NCI-H345 (cell line): ENCODE data around the gene HASPIN.

Experiments
- DNase-seq: peaks from one replicate; lab custom pipeline; 2025; lab: John Stamatoyannopoulos, UW

Gene HASPIN

GRCh38 chr17:3735515-3735914 is 11.8 kb downstream of the HASPIN start:
- no peak for DNase-seq

DNA sequence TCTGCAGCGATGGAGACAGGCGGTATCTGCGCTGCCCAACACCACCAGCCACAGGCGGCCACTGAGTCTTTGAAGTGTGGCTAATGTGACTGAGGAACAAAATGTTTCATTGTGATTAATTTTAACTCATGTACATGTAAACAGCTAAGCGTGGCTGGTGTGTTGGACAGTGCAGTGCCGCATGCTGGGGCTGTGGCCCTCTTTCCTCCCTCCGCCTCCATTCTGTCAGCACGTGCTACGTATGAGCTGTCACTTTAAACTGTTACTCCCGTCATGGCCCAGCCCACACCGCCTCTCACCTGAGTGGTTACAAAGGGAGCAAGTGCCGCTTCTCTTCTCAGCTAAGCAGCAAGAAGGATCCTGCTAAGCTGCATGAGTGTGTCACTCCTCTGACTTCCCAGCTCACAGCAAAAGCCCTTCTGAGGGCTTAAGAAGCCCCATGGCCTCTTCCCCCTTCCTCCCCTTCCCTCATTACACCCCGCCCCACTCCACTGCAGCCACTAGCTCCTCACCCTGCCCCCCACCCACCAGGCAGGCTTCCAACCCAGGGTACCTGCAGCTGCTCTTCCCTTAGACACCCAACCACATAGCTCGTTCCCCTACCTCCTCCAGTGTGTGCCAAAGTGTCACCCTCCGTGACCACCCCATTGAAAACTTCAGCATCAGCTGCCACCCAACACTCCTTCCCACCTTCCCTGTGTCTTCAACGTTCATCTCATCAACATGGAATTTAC is 15.0 kb downstream of the HASPIN start:
- peak; percentile 10 for DNase-seq

DNA sequence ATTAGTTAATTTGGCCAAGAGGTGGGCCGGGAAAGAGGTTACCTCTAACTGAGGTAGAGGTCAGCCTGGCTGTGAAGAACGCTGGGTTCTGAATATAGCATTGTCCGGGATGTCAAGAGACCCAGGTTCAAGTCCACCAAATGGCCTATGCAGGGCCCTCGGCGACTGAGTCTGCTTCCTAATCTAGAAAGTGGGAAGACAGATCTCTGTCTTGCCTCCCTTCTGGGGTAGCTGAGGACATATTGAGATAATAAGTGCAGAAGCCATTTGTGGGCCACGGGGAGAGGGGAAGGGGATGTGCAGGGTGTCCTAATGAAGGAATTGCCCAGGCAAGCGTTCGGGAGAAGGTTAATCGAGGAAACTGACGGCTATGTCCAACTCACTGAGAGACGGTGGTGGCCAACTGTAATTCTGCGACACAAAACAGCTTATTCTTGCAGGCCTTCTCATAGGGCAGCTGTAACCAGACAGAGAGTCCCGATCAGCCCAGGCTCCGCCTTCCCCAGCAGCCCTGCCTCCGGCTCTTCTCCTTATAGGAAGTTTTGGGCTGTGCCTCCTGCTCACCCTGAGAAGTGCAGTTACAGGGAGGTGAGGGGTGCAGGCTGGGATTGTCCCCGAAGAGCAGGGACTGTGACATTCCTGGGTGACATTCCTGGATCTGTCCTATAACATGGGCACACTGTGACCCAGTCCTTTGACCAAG is 15.9 kb downstream of the HASPIN start:
- no peak for DNase-seq

DNA sequence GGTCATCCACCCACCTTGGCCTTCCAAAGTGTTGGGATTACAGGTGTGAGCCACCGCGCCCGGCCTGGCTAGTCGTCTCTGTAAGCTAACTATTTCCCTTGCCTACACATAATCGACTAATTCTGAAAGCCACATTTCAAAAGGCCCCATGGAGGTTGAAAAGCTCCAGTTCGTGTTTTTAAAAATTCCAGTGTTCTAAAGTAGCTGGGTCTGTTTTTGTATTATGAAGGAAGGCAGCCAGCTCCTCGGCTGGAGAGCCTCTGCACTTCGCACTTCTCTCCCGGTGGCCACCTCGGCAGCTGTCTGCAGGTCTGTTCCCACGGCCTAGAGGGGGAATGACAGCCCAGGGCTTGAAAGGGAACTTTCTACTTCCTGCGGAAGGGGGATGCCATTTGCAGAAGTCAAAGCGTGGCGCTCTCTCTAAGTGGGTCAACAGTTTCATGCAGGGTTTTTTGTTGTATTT is 16.9 kb downstream of the HASPIN start:
- no peak for DNase-seq

DNA sequence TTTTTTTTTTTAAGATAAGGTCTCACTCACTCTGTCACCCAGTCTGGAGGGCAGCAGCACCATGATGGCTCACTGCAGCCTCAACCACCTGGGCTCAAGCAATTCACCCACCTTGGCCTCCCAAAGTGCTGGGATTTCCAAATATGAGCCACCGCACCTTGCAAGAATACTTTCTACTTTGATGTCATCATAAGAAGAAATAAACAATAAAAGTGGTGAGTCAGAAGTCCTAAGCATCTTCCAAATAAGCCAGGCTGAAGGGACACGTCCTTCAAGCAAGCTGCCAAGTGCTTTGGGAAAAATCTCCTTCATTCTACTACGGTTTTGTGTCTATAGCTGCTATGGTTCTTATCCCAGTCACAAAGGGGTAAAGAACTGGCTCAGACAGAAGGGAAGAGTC is 20.3 kb downstream of the HASPIN start:
- no peak for DNase-seq

- no peak for DNase-seq
These were observed 21.4 kb downstream of the HASPIN start for GRCh38 chr17:3745071-3745470.

DNA sequence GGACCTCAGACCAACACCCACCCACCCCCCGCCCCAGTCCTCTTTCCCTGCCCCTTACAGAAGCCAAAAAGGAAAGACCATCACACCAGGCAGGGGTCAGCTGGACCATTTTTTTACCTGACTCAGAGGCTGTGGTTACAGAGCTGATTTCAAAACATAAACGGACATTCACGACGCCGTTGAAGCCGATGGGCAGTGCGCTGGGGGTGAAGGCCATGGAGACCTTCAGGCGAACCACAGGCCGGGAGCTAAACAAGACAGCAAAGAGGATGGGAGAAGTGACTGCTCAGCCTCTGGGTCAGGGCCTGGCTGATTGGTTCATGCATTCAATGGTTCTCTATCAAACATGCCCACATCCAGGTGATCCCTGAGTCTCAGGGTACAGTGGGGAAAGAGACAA is 24.1 kb downstream of the HASPIN start:
- no peak for DNase-seq

DNA sequence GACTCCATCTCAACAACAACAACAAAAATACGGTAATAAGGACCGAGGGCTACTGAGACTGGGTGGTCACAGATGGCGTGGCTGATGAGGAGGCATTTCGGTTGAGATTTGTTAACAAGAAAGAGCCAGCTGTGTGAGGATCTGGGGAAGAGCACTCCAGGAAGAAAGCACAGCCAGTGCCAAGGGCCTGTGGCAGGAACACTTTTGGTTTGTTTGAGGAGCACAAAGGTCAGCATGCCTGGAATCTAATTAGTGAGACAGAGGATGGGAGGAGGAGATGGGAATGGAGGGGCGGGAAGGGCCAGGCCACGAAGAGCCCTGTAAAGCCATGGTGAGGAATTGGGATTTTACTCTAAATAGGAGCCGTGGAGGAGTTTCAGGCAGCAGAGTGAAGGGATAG is 24.9 kb downstream of the HASPIN start:
- no peak for DNase-seq

GRCh38 chr17:3750296-3750695 is 26.6 kb downstream of the HASPIN start:
- DNase-seq = no peak

GRCh38 chr17:3750926-3751325 is 27.2 kb downstream of the HASPIN start:
- no peak for DNase-seq

DNA sequence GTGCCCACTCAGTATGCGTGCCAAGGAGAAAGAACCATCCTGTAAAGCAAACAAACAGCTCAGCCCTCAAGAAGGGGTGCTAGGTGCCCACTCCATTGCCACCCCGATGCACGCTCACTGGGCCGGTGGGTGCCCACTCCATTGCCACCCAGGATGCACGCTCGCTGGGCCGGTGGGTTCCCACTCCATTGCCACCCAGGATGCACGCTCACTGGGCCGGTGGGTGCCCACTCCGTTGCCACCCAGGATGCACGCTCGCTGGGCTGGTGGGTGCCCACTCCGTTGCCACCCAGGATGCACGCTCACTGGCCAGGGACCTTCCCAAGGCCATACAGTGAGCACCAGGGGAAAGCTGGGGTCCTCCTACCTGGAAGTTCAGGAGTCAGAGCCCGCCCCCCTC is 28.1 kb downstream of the HASPIN start:
- DNase-seq = no peak

DNA sequence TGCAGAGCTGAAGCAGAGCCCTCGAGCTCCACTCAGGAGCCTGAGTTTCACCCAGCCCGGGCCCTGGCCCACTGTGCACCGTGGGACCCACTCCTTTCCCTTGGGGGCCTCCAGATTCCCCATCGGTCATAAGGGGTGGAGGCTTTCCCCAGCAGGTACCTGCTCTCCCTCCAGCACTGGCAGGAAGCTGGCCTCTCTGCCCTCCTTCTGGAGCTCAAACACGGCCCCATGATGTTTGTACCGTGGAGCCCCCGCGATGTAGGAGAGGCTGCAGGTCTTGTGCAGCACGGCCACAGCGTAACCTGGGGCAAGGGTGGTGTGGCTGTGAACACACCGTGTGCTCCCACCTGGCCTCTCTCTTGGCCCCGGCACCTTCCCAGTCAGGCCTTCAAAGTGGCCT is 29.9 kb downstream of the HASPIN start:
- no peak for DNase-seq

DNA sequence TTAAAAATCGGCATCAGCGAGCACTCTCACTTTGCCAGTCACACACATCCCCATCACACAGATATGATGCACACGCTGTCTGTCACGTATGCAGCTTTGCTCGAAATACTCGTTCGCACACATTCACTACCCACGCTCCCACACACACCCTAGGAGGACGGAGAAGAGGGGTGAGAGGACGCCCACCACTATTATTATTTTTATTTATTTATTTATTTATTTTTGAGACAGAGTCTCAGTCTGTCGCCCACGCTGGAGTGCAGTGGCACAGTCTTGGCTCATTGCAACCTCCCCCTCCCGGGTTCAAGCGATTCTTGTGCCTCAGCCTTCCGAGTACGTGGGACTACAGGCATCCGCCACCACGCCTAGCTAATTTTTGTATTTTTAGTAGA is 30.4 kb downstream of the HASPIN start:
- DNase-seq = no peak

DNA sequence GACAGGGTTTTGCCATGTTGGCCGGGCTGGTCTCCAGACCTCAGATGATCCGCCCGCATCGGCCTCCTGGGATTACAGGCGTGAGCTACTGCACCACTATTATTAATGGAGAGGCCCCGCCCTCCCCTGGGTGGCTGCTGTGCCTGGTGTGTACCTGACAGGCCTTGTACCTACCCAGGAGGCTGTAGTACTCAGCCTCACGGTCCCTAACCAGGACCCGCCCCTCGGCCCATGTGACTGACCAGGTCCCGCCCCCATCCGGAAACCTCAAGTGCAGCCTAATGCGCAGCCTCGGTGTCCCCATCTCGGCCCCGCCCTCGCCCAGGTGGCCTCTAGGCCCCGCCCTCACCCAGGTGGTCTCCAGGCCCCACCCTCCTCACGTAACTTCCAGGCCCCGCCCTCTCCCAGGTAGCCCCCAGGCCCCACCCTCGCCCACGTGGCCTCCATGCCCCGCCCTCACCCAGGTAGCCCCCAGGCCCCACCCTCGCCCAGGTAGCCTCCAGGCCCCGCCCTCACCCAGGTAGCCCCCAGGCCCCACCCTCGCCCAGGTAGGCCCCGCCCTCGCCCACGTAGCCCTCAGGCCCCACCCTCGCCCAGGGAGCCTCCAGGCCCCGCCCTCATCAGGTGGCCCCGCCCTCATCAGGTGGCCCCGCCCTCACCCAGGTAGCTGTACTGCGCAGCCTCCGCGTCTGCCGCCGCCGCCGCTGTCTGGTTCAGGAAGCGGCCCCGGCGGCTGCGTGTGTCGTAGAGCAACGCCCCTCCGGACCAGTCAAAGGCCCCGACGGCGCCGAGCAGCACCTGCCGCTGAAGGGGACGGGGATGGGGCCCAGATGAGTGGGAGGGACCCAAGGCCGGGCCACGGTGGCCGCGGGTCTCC is 31.0 kb downstream of the HASPIN start:
- peak; percentile 96 for DNase-seq

- peak; percentile 3 for DNase-seq
These were observed 31.8 kb downstream of the HASPIN start for GRCh38 chr17:3755335-3756030.

GRCh38 chr17:3759597-3760216 is 36.0 kb downstream of the HASPIN start:
- DNase-seq = no peak

DNA sequence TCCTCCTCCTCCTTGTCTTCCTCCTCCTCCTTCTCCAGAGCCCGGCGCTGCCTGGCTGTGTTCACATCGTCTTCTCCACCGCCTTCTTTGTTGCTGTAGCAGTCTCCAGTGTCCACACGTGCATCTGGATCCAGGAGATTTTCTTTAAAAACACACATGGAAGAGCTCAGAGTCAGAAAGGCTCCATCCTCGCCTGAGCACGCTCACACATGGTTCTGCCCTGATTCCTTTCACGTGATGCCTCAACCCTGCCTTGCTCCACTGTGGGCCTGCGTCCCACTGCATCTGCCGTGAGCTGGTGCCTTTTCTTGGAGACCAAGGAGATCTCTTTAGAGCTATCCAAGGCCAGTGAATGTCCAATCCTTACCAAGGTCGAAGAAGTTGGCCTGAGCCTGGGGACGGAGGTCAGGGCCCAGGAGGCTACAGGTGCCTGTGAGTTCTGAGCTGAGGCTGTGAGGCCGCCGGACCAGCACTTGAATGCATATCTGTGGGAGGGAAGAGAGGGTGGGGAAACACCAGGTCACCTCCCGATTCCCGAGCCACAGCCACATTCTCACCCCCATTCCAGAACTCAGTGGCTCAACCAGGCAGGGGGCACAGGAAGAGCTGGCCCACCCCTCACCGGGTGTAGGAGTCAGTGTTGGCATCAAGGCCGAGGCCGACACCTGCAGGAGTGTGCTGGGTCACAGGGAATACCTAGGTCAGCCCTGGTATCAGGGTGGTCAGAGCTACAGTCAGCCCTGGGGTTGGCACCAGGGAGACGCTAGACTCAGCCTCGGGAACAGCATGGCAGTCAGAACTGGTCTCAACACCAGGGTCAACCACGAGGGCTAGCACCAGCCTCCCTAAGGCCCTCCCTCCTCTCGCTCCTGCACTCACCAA is 37.6 kb downstream of the HASPIN start:
- no peak for DNase-seq

GRCh38 chr17:3761918-3762380 is 38.2 kb downstream of the HASPIN start:
- no peak for DNase-seq

- no peak for DNase-seq
These were observed 39.4 kb downstream of the HASPIN start for GRCh38 chr17:3762922-3763776.

DNA sequence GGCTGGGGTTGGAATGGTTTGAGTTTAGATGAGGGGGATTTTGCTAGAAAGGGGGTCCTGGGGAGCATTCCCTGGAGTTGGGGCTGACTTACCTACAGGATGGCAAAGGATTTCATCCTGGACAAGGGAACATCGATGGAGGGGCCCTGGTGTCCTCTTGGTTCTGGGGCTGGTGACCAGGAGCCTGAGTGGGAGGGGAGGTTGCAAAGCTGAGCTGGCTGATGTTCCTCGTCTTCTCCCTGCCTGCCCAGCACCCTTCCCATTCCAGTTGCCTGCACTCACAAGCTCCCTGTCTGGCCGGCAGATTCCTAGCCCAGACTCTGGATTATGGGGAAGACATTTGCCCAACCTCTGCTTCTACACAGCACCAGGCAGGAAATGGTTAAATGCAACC is 40.1 kb downstream of the HASPIN start:
- DNase-seq = no peak
